Lung (tissue), 12 donors: ENCODE data around the gene PERCC1. TPM values are rescaled to one million over a fixed set of nuclear protein-coding genes. Genes with fewer than 3 reads are reported as not detected.

Experiments used
- ATAC-seq: fragments of 200-7000 bp; cut with Tn5 transposase; one replicate; pipeline ENCODE4 v1.9.1; 2020; ENCODE audit warnings: moderate number of reproducible peaks; ENCODE audit not compliant: insufficient read depth, low FRiP score
- DNase-seq, 3 donors: peaks; one replicate each; pipeline ENCODE4 v3.0.0-alpha.2; 2013 to 2017
- H3K27ac ChIP-seq, 2 donors: one replicate each; pipeline ENCODE4 v1.5.1; 2013; ENCODE audit warnings: mild to moderate bottlenecking in 2 of 2, moderate library complexity in 2 of 2, control low read depth in 1 of 2, inconsistent platforms in 1 of 2, low read depth in 1 of 2, low read length in 1 of 2
- H3K27me3 ChIP-seq, 3 donors: one replicate each; pipeline ENCODE4 v1.5.1; 2013; ENCODE audit warnings: low read length in 2 of 3; ENCODE audit not compliant: control insufficient read depth in 3 of 3, insufficient read depth in 3 of 3
- H3K36me3 ChIP-seq, 4 donors: one replicate each; pipeline ENCODE4 v1.5.1; 2013; ENCODE audit warnings: low read length in 4 of 4, mild to moderate bottlenecking in 1 of 4, moderate library complexity in 1 of 4; ENCODE audit not compliant: control insufficient read depth in 4 of 4, insufficient read depth in 4 of 4
- H3K4me1 ChIP-seq, 5 donors: one replicate each; pipeline ENCODE4 v1.5.1; 2013; ENCODE audit warnings: low read length in 5 of 5, mild to moderate bottlenecking in 2 of 5, moderate library complexity in 1 of 5; ENCODE audit not compliant: control insufficient read depth in 5 of 5, insufficient read depth in 5 of 5
- H3K4me3 ChIP-seq: one replicate; pipeline ENCODE4 v1.5.1; 2013; ENCODE audit warnings: mild to moderate bottlenecking, control low read depth, moderate library complexity
- H3K9ac ChIP-seq, 2 donors: one replicate each; pipeline ENCODE4 v1.5.1; 2013; ENCODE audit warnings: low read length in 2 of 2, control low read depth in 1 of 2; ENCODE audit not compliant: insufficient read depth in 1 of 2
- H3K9me3 ChIP-seq, 4 donors: one replicate each; pipeline ENCODE4 v1.5.1; 2013; ENCODE audit warnings: low read length in 3 of 4, mild to moderate bottlenecking in 1 of 4, moderate library complexity in 1 of 4; ENCODE audit not compliant: control insufficient read depth in 4 of 4, insufficient read depth in 3 of 4
- CTCF ChIP-seq: IDR thresholded peaks from 2 replicates; pipeline ENCODE4 v1.5.1; 2012; ENCODE audit warnings: mild to moderate bottlenecking; ENCODE audit errors: control extremely low read depth, extremely low read depth
- WGBS, 2 donors: extraction: QIAGEN DNeasy Blood & Tissue Kit; methylation state at CpG; one replicate each; pipeline ENCODE4 v1.1.7; 2013; 5-methylcytosine and 5-hydroxymethylcytosine counted together
- polyA plus RNA-seq, 2 donors: library from polyadenylated mRNA; stranded (reverse); fragments of 200-250 nt; gene quantifications; one replicate each; pipeline ENCODE4 v1.2.1, GENCODE V29; 2013
- total RNA-seq, 2 donors: library from RNA; depleted of rRNA in 1 of 2; stranded (reverse); fragments of >200 nt in 1 of 2; gene quantifications; one replicate each; pipeline ENCODE4 v1.2.1, GENCODE V29; 2014 to 2021
- donor health status: control.
- donor health status: control.
- donor health status: Bipolar disorder and iron deficiency.
- donor health status: healthy.
- donor health status: DM: yes; HTN: yes; CAD: no.

The PERCC1 gene
- total and polyA plus RNA-seq, 4 donors, result 0.12 to 0.57 (median 0.46) TPM; not detected in 1

DNA sequence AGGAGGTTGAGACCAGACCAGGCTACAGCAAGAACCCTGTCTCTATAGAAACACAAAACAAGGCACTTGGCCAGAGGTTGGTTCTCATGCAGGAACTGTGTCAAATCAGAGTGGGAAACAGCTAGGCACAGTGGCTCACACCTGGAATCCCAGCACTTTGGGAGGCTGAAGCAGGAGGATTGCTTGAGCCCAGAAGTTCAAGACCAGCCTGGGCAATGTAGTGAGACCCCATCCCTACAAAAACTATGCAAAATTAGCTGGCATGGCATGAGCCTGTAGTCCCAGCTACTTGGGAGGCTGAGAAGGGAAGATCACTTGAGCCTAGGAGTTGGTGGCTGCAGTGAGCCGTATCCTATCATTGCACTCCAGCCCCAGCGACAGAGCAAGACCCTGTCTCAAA lies 18.0 kb upstream of the PERCC1 start:
- H3K36me3 ChIP-seq, result peaks cover 0 to 13% (median 0%) of the 10 kb centered on the region in 4 donors
- H3K4me3 ChIP-seq, result no peak overlapping the region
- ATAC-seq, result no peak

GRCh38 chr16:1413684-1414531 lies 17.0 kb upstream of the PERCC1 start:
- Histone ChIP-seq H3K36me3 (peaks cover 0 to 13% (median 0%) of the 10 kb centered on the region in 4 donors), H3K4me1 (peaks cover 0 to 11% (median 6%) of the 10 kb centered on the region in 5 donors), H3K27me3 (no peaks in the 10 kb centered on the region), H3K27ac (peak overlapping the region; percentile 88 to 95), H3K4me3 (peak overlapping the region; percentile 95), H3K9me3 (no peaks in the 10 kb centered on the region), H3K9ac (peak overlapping the region; percentile 16 to 23)
- ATAC-seq (peak; percentile 60), DNase-seq (peak; percentile 34 to 66 (median 61))
- TF ChIP-seq CTCF, result no peak
- 4% methylated on average over 63 to 85 of the region's 85 CpGs for WGBS, 2 donors

More for the DNA sequence above, 18.0 kb upstream of the PERCC1 start:
- TF ChIP-seq CTCF, result no peak
- DNase-seq, result no peak
- H3K27ac ChIP-seq, result no peak overlapping the region
- peaks cover 0 to 17% (median 7%) of the 10 kb centered on the region in 5 donors for H3K4me1 ChIP-seq
- H3K27me3 ChIP-seq, result no peaks in the 10 kb centered on the region
- no peak overlapping the region for H3K9ac ChIP-seq
- WGBS, 2 donors, result 89 to 90% methylated on average over 2 of the region's 2 CpGs
- H3K9me3 ChIP-seq, result no peaks in the 10 kb centered on the region

DNA sequence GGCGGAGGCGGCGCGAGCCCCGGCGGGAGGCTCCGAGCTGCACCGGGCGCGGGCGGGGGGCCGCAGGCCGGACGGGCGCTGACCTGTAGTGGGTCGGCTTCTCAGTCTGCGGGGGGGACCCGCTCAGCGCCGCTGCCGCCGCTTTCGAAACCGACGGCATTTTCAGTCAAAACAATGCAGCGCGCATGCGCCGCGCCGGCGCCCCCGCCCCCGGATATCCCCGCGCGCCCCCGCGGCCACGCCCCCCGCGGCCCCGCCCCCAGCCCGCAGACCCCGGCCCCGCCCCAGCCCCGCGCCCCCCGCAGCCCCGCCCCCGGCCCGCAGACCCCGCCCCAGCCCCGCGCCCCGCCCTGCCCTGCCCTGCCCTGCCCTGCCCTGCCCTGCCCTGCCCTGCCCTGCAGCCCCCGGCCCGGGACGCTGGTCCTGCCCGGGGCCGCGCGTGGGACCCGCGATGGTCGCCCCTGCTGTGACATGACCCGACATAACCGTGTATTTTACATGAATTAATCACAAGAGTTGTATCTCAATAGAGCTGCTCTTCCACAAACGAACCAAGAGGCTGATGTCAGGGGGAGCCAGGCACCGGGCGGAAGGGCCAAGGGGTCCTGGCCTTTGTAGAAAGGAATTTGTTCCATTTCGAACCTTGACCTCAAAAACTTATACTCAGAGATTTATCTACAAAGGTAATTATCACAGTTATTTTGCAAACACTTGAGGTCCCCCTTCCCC lies 16.2 kb upstream of the PERCC1 start, which contains the start of gene UNKL:
UNKL (minus strand) TSS at position 173 of the 729 bp plus-strand sequence; CDS start at position 160, 13 bp downstream.
- no peak for TF ChIP-seq CTCF
- H3K27me3 ChIP-seq, result no peaks in the 10 kb centered on the region
- peaks cover 0 to 12% (median 7%) of the 10 kb centered on the region in 5 donors for H3K4me1 ChIP-seq
- peak; percentile 35 for ATAC-seq
- peaks cover 0 to 11% (median 0%) of the 10 kb centered on the region in 4 donors for H3K36me3 ChIP-seq
- 2 to 5% methylated on average over 16 to 71 of the region's 72 CpGs for WGBS, 2 donors
- H3K27ac ChIP-seq, result peak within 1 kb of the TSS; percentile 88 to 95
- peak; percentile 66 to 87 (median 83) for DNase-seq
- H3K9me3 ChIP-seq, result no peaks in the 10 kb centered on the region
- peak within 1 kb of the TSS; percentile 16 to 23 for H3K9ac ChIP-seq
- H3K4me3 ChIP-seq, result peak within 1 kb of the TSS; percentile 95
